Smooth muscle cell (in vitro differentiated cells): Measurements from ENCODE around the gene NDUFA8. TPM values are rescaled to one million over a fixed set of nuclear protein-coding genes. Genes with fewer than 3 reads are reported as not detected.

Source experiments
- DNase-seq: peaks from one replicate; lab custom pipeline; 2025; ENCODE audit not compliant: unreplicated experiment; lab: John Stamatoyannopoulos, UW
- H2AFZ ChIP-seq: fragments of 200-600 bp; sonication (generic); 2 replicates; pipeline ENCODE4 v1.6.0; 2016; ENCODE audit warnings: antibody characterized with exemption, low read depth, mild to moderate bottlenecking
- H3F3A ChIP-seq: fragments of 200-600 bp; sonication (generic); 2 replicates; pipeline ENCODE4 v1.6.0; 2017; ENCODE audit warnings: antibody characterized with exemption, low read depth
- H3K27ac ChIP-seq: fragments of 200-600 bp; sonication (generic); 2 replicates; pipeline ENCODE4 v1.5.1; 2016; ENCODE audit warnings: low read depth, mild to moderate bottlenecking
- H3K27me3 ChIP-seq: fragments of 200-600 bp; sonication (generic); 2 replicates; pipeline ENCODE4 v1.6.1; 2016; ENCODE audit warnings: low read depth, mild to moderate bottlenecking
- H3K36me3 ChIP-seq: fragments of 200-600 bp; sonication (generic); 2 replicates; pipeline ENCODE4 v1.5.1; 2016; ENCODE audit warnings: low read depth
- H3K4me1 ChIP-seq: fragments of 200-600 bp; sonication (generic); 2 replicates; pipeline ENCODE4 v1.5.1; 2016; ENCODE audit warnings: low read depth
- H3K4me2 ChIP-seq: fragments of 200-600 bp; sonication (generic); 2 replicates; pipeline ENCODE4 v1.6.0; 2016; ENCODE audit warnings: mild to moderate bottlenecking
- H3K4me3 ChIP-seq: fragments of 200-600 bp; sonication (generic); 2 replicates; pipeline ENCODE4 v1.5.1; 2016; ENCODE audit warnings: mild to moderate bottlenecking
- H3K79me2 ChIP-seq: fragments of 200-600 bp; sonication (generic); 2 replicates; pipeline ENCODE4 v1.6.0; 2016; ENCODE audit warnings: low read depth, mild to moderate bottlenecking
- H3K9ac ChIP-seq: fragments of 200-600 bp; sonication (generic); 2 replicates; pipeline ENCODE4 v1.6.0; 2016; ENCODE audit warnings: low read depth
- H3K9me3 ChIP-seq: fragments of 200-600 bp; sonication (generic); replicated peaks from 2 replicates; pipeline ENCODE4 v1.5.1; 2016; ENCODE audit warnings: low read depth
- H4K20me1 ChIP-seq: fragments of 200-600 bp; sonication (generic); 2 replicates; pipeline ENCODE4 v1.6.0; 2016; ENCODE audit warnings: low read depth
- CTCF ChIP-seq: fragments of 200-600 bp; sonication (generic); IDR thresholded peaks from 2 replicates; pipeline ENCODE4 v1.5.1; 2017; ENCODE audit warnings: borderline replicate concordance, mild to moderate bottlenecking, antibody characterized with exemption; ENCODE audit not compliant: insufficient read depth, poor library complexity, severe bottlenecking
- WGBS: methylation state at CpG from one replicate; pipeline ENCODE4 v1.1.7; 2016; ENCODE audit warnings: low lambda C conversion rate; 5-methylcytosine and 5-hydroxymethylcytosine counted together
- polyA plus RNA-seq: library from polyadenylated mRNA; unstranded; fragments of >200 nt; fragmentation: Nextera tagmentation; extraction: Ambion mirVana; gene quantifications from 2 replicates; pipeline ENCODE4 v1.2.1, GENCODE V29; 2016
- total RNA-seq: library from RNA; depleted of rRNA; stranded (reverse); fragments of >200 nt; gene quantifications from 2 replicates; pipeline ENCODE4 v1.2.3, GENCODE V29; 2014

The NDUFA8 gene
- total and polyA plus RNA-seq, 2 experiments from 2014 or later: 47.5 to 126 TPM

- DNase-seq: no peak
- Histone ChIP-seq H3K9me3 (no peaks in the 10 kb centered on the region), H4K20me1 (peaks cover 33% of the 10 kb centered on the region), H3K4me1 (no peaks in the 10 kb centered on the region), H3K9ac (no peak overlapping the region), H3K27me3 (no peaks in the 10 kb centered on the region), H3F3A (no peaks in the 10 kb centered on the region), H2AFZ (no peak overlapping the region), H3K4me3 (no peak overlapping the region), H3K4me2 (no peak overlapping the region), H3K36me3 (peaks cover 5% of the 10 kb centered on the region), H3K79me2 (no peaks in the 10 kb centered on the region), H3K27ac (no peak overlapping the region)
- 95% methylated on average over 14 of the region's 14 CpGs for WGBS
- no peak for TF ChIP-seq CTCF
These were observed 15.6 kb downstream of the NDUFA8 start for GRCh38 chr9:122143876-122144405.

GRCh38 chr9:122143296-122143695 is 16.3 kb downstream of the NDUFA8 start:
- peaks cover 26% of the 10 kb centered on the region for H4K20me1 ChIP-seq
- WGBS: 90% methylated on average over 1 of the region's 1 CpG

GRCh38 chr9:122141671-122142070 is 17.9 kb downstream of the NDUFA8 start:
- Histone ChIP-seq H3F3A (no peaks in the 10 kb centered on the region), H3K4me1 (no peaks in the 10 kb centered on the region), H3K9ac (no peak overlapping the region), H4K20me1 (peaks cover 17% of the 10 kb centered on the region), H3K79me2 (no peaks in the 10 kb centered on the region), H3K9me3 (no peaks in the 10 kb centered on the region), H3K4me3 (no peak overlapping the region), H3K27ac (no peak overlapping the region), H2AFZ (no peak overlapping the region), H3K36me3 (peaks cover 5% of the 10 kb centered on the region), H3K4me2 (no peak overlapping the region), H3K27me3 (no peaks in the 10 kb centered on the region)
- 97% methylated on average over 5 of the region's 5 CpGs for WGBS
- no peak for DNase-seq
- no peak for TF ChIP-seq CTCF

More at GRCh38 chr9:122143296-122143695, 16.3 kb downstream of the NDUFA8 start:
- Histone ChIP-seq H3K27me3 (no peaks in the 10 kb centered on the region), H3K9me3 (no peaks in the 10 kb centered on the region), H3K79me2 (no peaks in the 10 kb centered on the region), H3F3A (no peaks in the 10 kb centered on the region), H3K4me1 (no peaks in the 10 kb centered on the region), H3K4me2 (no peak overlapping the region), H3K9ac (no peak overlapping the region), H3K36me3 (peaks cover 5% of the 10 kb centered on the region), H3K4me3 (no peak overlapping the region), H2AFZ (no peak overlapping the region), H3K27ac (no peak overlapping the region)
- DNase-seq: no peak
- TF ChIP-seq CTCF: no peak
